ENCODE measurements around the gene INAFM1.

INAFM1 gene

GRCh38 chr19:47274071-47274890, at the start of gene INAFM1:
TSS of gene INAFM1 (plus strand) at chr19:47274885. CDS start at chr19:47274920, 35 bp downstream.
- peak; percentile 99 for DNase-seq

- DNase-seq, result peak; percentile 86
These were observed 48.8 kb upstream of the INAFM1 start for GRCh38 chr19:47225746-47226425.

GRCh38 chr19:47226426-47227351, 48.0 kb upstream of the INAFM1 start:
- DNase-seq, result peak; percentile 29

- peak; percentile 19 for DNase-seq
These were observed 47.1 kb upstream of the INAFM1 start for GRCh38 chr19:47227352-47228167.

GRCh38 chr19:47228168-47228936, 46.3 kb upstream of the INAFM1 start:
- DNase-seq, result peak; percentile 19

- peak; percentile 20 for DNase-seq
These were observed 45.6 kb upstream of the INAFM1 start for GRCh38 chr19:47228937-47229675.

- no peak for DNase-seq
These were observed 45.0 kb upstream of the INAFM1 start for GRCh38 chr19:47229676-47230053.

- peak; percentile 71 for DNase-seq
These were observed 44.4 kb upstream of the INAFM1 start for GRCh38 chr19:47230054-47230920.

GRCh38 chr19:47230921-47231214, 43.8 kb upstream of the INAFM1 start, which contains the start of gene BBC3:
TSS of gene BBC3 (minus strand) at chr19:47231199. CDS start at chr19:47228431, 2,768 bp downstream.
- DNase-seq, result no peak

- DNase-seq, result peak; percentile 88
These were observed 43.2 kb upstream of the INAFM1 start for GRCh38 chr19:47231215-47232054.

GRCh38 chr19:47232422-47233211, 42.1 kb upstream of the INAFM1 start:
- no peak for DNase-seq

GRCh38 chr19:47236072-47236675, 38.5 kb upstream of the INAFM1 start:
- no peak for DNase-seq

- DNase-seq, result no peak
These were observed 35.5 kb upstream of the INAFM1 start for GRCh38 chr19:47239152-47239551.

GRCh38 chr19:47239610-47240296, 34.9 kb upstream of the INAFM1 start:
- DNase-seq, result peak; percentile 38

- no peak for DNase-seq
These were observed 34.1 kb upstream of the INAFM1 start for GRCh38 chr19:47240556-47240955.

GRCh38 chr19:47240996-47241918, 33.4 kb upstream of the INAFM1 start:
- peak; percentile 80 for DNase-seq
